HG02642 (cell line): Measurements from ENCODE around the gene CSH1.
"Not testable (repeated sequence)": the region's sequence is repeated elsewhere in the genome, so short reads cannot be mapped to it uniquely, and the experiment has no call there.

Experiments
- ATAC-seq: cut with Tn5 transposase; IDR thresholded peaks from one replicate; pipeline ENCODE4 v1.9.1; 2021; ENCODE audit warnings: mild to moderate bottlenecking; ENCODE audit not compliant: unreplicated experiment, poor library complexity

The CSH1 gene

DNA sequence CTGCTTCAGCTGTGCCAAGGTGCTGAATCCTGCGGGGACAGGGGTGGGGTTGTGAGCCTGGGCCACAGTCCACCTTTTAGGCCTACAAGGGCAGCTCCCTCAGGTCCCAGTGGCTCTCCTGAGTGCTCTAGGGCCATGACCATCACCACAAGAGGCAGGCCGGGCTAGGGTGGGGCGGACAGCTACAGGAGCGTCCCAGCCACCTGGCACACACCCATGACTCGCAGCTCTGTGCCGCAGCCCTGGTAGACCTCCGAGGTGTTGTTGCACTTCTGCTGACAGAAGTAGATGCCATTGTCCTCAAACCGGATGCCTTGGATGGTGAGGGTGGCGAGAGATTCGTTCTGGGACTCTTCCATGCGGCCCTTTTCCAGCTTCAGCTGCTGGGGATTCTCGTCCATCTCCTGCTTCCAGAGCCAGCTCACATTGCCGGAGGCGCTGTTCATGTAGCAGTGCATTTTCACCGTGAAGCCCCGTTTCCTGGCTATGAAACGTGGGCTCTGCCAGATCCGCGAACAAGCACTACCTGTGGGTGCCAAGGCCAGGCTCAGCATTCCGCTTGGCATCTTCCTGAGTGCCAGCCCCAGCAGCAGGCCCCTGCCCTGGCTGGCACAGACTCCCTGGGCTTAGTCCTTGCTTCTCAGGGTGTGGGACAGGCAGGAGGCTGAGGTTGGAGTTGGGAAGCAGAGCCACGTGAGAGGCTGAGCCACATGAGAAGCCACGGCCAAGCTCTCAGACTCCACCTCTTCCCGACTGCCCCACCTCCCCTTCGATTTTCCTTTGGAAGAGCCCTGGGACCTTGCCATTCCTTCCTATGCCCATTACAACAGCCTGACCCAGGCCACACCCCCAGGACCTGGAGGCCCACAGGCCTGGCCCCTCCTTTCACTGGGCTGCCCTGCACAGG lies 33.7 kb upstream of the CSH1 start:
- no peak for ATAC-seq

- no peak for ATAC-seq
These were observed 32.8 kb upstream of the CSH1 start for GRCh38 chr17:63928966-63929695.

DNA sequence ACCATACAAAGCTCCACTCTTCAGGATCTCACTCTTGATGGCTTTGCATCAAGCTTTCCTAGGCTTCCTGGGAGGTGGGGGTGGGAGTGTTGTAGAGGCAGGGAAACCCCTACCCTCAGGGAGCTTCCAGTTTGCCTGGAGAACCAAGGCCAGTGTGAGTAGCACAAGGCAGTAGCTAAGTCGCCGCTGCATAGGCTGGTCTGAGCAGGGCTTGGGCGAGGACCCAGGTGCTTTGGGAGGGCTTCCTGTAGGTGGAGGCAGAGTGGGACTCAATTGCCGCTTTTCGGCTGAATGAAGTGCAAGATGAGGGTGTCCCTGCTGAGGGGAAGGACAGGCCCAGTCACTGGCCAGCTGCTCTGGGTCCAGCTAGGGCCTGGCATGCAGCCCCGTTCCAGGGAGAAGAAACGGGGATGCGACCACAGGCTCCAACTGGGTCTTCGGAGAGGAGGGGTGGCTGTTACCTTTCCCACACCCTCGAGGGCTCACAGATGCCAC lies 31.8 kb upstream of the CSH1 start:
- ATAC-seq, result no peak

DNA sequence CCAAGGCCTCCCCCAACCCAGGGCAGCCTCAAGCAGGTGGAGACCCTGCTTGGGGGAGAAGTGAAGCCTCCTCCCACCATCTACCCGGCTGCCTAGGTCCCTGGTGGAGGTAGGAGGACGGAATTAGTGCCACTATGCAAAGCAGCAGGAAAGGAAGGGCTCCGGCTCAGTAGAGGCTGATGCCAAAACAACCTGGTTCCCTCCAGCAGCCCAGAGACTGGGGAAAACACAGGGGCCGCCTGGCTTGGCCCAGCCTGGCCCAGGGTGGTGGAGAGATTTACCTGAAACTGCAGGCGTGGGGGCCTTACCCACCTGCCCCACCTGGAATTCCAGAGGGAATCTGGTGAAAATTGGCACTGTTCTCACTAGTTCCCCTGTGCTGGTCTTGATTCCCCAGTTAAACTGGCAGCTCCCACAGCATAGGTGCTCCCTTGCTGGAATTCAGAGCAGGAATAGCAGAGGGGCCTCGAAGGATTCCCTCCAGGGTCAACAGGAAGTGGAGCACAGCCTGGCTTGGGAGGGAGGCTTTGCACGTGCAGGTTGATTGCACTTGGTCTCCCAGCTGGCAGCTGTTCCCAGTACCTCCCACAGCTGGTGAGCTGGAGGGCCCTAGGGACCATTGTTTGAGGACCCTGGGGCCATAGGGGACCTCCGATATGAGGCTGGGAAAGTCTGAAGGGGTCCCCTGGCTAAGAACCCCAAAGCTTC lies 31.2 kb upstream of the CSH1 start:
- no peak for ATAC-seq

GRCh38 chr17:63926164-63926563 lies 29.8 kb upstream of the CSH1 start:
- no peak for ATAC-seq

- ATAC-seq, result no peak
These were observed 29.2 kb upstream of the CSH1 start for GRCh38 chr17:63925615-63926014.

- ATAC-seq, result not testable (repeated sequence)
These were observed 26.0 kb upstream of the CSH1 start for GRCh38 chr17:63922402-63922801.

- ATAC-seq, result not testable (repeated sequence)
These were observed 24.4 kb upstream of the CSH1 start for GRCh38 chr17:63920779-63921178.

- ATAC-seq, result not testable (repeated sequence)
These were observed 23.7 kb upstream of the CSH1 start for GRCh38 chr17:63920050-63920449.

DNA sequence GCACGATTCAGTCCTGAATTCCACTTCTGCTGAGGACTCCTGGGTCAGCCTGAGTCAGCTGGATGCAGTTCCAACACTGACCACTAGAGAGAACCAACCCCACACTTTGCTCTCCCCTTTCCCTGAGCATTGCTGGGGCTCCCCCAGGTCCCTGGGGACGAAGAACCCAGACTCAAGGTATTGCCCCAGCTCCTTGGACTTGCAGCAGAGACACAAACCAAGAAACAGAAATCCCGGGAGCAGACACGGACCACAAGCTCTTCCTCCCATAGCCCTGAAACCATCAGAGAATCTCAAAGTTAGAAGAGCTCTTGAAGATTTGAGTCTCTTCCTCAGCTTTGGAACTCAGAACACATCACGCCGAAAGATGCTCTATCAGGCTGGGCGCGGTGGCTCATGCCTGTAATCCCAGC lies 22.9 kb upstream of the CSH1 start:
- ATAC-seq, result peak; percentile 60

- not testable (repeated sequence) for ATAC-seq
These were observed 22.5 kb upstream of the CSH1 start, which contains the start of gene GH1 for GRCh38 chr17:63918789-63919305. GH1 (minus strand) TSS chr17:63918839; CDS start chr17:63918776, 63 bp downstream.

DNA sequence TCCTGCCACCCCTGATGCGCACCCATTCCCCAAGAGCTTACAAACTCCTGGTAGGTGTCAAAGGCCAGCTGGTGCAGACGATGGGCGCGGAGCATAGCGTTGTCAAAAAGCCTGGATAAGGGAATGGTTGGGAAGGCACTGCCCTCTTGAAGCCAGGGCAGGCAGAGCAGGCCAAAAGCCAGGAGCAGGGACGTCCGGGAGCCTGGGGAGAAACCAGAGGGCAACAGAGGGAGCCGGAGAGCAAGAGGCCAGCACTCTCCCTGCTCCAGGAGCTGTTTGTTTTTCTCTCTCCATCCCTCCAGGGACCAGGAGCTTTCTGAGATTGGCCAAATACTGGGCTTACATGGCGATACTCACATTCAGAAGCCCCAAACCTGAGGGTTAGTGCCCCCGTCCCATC lies 21.9 kb upstream of the CSH1 start:
- ATAC-seq, result no peak

DNA sequence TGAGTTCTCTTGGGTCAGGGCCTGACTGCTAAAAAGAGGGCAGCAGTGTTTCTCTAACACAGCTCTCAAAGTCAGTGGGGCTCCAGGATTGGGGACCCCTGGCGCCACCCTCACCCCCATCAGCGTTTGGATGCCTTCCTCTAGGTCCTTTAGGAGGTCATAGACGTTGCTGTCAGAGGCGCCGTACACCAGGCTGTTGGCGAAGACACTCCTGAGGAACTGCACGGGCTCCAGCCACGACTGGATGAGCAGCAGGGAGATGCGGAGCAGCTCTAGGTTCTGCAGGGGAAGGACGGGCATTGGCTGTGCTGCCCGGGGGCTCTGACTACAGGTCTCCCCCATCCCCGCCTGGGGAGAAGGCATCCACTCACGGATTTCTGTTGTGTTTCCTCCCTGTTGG lies 21.3 kb upstream of the CSH1 start:
- ATAC-seq, result no peak

DNA sequence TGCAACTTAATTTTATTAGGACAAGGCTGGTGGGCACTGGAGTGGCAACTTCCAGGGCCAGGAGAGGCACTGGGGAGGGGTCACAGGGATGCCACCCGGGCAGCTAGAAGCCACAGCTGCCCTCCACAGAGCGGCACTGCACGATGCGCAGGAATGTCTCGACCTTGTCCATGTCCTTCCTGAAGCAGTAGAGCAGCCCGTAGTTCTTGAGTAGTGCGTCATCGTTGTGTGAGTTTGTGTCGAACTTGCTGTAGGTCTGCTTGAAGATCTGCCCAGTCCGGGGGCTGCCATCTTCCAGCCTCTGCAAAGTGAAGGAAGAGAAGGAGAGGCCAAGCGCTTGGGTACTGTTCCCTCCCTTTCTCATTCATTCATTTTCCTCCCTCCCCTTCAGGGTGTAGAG lies 20.8 kb upstream of the CSH1 start:
- ATAC-seq, result not testable (repeated sequence)

GRCh38 chr17:63916566-63917185 lies 20.3 kb upstream of the CSH1 start:
- ATAC-seq, result no peak

DNA sequence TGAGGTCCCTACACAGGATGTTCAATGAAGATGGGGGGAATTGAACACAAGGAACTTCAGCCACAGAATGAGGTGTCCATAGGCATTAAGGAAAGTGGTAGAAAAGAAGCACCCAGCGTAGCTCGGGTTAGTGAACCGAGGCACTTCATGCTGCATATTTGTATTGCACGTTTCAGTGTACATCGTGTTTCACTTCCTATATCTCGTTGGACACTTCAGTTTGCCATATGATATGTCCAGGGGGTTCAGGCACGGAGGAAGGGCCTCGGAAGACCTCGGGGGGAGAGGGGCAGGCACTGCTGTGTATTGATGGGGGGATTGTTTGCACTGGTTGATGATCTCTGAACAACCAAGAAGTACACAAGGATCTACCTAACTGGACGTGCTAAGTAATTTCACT lies 19.4 kb upstream of the CSH1 start:
- ATAC-seq, result not testable (repeated sequence)

DNA sequence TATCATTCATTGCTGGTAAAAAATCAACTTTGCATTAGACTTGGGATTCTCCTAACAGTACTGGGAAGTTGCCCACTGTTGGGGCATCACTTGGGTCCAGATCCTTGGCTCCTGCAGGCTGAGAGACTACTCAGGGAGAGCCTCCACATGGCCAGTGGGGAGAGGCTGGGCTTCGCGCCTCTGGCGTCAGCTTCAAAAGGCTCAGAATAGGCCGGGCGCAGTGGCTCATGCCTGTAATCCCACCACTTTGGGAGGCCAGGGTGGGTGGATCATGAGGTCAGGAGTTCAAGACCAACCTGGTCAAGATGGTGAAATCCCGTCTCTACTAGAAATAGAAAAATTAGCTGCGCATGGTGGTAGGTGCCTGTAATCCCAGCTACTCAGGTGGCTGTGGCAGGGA lies 18.1 kb upstream of the CSH1 start:
- no peak for ATAC-seq

GRCh38 chr17:63911657-63912100 lies 15.3 kb upstream of the CSH1 start:
- ATAC-seq, result no peak

GRCh38 chr17:63911041-63911635 lies 14.8 kb upstream of the CSH1 start, which contains the start of gene CSHL1:
CSHL1 (minus strand) TSS chr17:63911258; CDS start chr17:63911196, 62 bp downstream.
- ATAC-seq, result no peak
